Thymus (tissue), 11 donors: ENCODE results near the gene RTL5. TPM values are rescaled to one million over a fixed set of nuclear protein-coding genes. Genes with fewer than 3 reads are reported as not detected.

Experiments
- DNase-seq, 9 donors: peaks; one replicate each; pipeline ENCODE4 v3.0.0-alpha.2; 2013; ENCODE audit warnings: low spot score in 9 of 9, low read depth in 6 of 9, missing footprints in 1 of 9
- H3K27ac ChIP-seq, 2 donors: one replicate each; pipeline ENCODE4 v1.5.1; 2013; ENCODE audit warnings: control low read depth in 1 of 2, low read depth in 1 of 2, low read length in 1 of 2, mild to moderate bottlenecking in 1 of 2, moderate library complexity in 1 of 2
- H3K27me3 ChIP-seq, 2 donors: one replicate each; pipeline ENCODE4 v1.5.1; 2013; ENCODE audit warnings: low read length in 1 of 2; ENCODE audit not compliant: control insufficient read depth in 2 of 2, insufficient read depth in 1 of 2
- H3K36me3 ChIP-seq, 2 donors: one replicate each; pipeline ENCODE4 v1.5.1; 2013; ENCODE audit warnings: low read length in 1 of 2, mild to moderate bottlenecking in 1 of 2, moderate library complexity in 1 of 2; ENCODE audit not compliant: control insufficient read depth in 2 of 2, insufficient read depth in 2 of 2
- H3K4me1 ChIP-seq, 2 donors: one replicate each; pipeline ENCODE4 v1.5.1; 2013; ENCODE audit warnings: low read length in 2 of 2; ENCODE audit not compliant: control insufficient read depth in 2 of 2, insufficient read depth in 2 of 2
- H3K4me3 ChIP-seq, 2 donors: one replicate each; pipeline ENCODE4 v1.5.1; 2013; ENCODE audit warnings: low read length in 2 of 2, control low read depth in 1 of 2, mild to moderate bottlenecking in 1 of 2
- H3K9me3 ChIP-seq, 2 donors: one replicate each; pipeline ENCODE4 v1.5.1; 2013; ENCODE audit warnings: low read length in 1 of 2, mild to moderate bottlenecking in 1 of 2; ENCODE audit not compliant: control insufficient read depth in 2 of 2, insufficient read depth in 1 of 2
- WGBS: extraction: QIAGEN DNeasy Blood & Tissue Kit; methylation state at CpG from one replicate; pipeline ENCODE4 v1.1.7; 2013; 5-methylcytosine and 5-hydroxymethylcytosine counted together
- polyA plus RNA-seq: library from polyadenylated mRNA; stranded (reverse); fragments of 200-250 nt; gene quantifications from one replicate; pipeline ENCODE4 v1.2.3, GENCODE V29; 2013
- total RNA-seq: library from RNA; stranded (reverse); fragments of 120-200 nt; gene quantifications from one replicate; pipeline ENCODE4 v1.2.4, GENCODE V29; 2013
- donor health status: healthy.

The RTL5 gene
- total and polyA plus RNA-seq, 2 donors: 0.38 to 0.96 TPM

DNA sequence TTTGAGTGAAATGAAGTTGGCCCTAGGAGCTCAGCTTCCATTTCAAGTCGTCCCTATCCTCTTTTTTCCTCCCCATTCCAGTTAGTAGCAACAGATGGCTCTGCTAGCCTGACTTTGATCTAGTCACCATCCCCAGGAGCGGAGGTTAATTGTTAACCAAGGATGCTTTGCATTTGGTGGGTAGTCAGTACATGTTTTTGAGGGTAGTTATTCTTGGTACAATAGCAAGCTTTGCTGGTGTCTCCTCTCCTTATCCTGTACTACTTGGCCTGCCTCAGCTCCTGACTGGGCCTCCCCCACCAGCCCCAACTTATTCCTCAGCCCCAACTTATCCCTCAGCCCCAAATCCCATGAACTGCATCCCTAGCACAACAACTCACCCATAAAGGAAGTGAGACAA lies 14.8 kb upstream of the RTL5 start:
- Histone ChIP-seq H3K9me3 (no peaks in the 10 kb centered on the region), H3K27me3 (no peaks in the 10 kb centered on the region), H3K4me1 (peaks cover 7 to 37% of the 10 kb centered on the region in 2 donors), H3K4me3 (no peak overlapping the region), H3K27ac (no peak overlapping the region), H3K36me3 (no peaks in the 10 kb centered on the region)
- WGBS: 97% methylated on average over 2 of the region's 2 CpGs
- DNase-seq: no peak

DNA sequence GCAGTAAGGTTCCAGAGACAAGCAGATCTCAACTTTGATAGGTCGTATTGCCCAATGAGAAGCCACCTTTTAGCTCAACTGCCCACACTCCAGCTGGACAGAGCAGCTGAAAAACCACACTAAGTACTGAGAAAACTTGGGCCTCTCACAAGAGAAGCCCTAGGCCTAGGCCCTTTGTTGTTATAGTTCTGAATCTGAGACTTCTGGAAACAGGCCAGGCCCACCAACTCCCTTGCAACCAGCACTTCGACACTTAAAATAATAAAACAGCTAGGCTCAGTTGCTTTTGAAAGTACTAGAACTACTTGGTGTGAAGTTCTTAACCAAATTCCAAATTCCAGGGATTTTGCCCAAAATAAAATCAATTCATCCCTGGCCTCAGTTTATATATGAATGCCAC lies 13.5 kb upstream of the RTL5 start:
- Histone ChIP-seq H3K4me1 (peaks cover 7 to 50% of the 10 kb centered on the region in 2 donors), H3K27ac (no peak overlapping the region), H3K9me3 (no peaks in the 10 kb centered on the region), H3K36me3 (no peaks in the 10 kb centered on the region), H3K4me3 (no peak overlapping the region), H3K27me3 (no peaks in the 10 kb centered on the region)
- DNase-seq: no peak
- WGBS: 38% methylated on average over 2 of the region's 2 CpGs

DNA sequence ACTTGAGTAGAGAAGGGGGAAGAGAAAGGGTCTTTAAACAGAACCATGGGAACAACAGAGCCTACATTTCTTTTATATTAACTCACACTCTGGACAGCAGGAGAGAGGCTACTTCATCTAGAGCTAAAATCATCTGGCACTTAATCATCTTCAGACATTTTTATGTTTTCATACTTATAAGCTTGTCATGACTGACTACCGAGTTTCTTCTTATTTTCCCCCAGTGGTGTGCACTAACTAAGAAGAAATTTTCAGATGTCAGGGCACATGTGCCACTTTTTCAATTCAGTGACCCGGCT lies 11.8 kb upstream of the RTL5 start:
- no peaks in the 10 kb centered on the region for H3K9me3 ChIP-seq
- peaks cover 7 to 51% of the 10 kb centered on the region in 2 donors for H3K4me1 ChIP-seq
- H3K4me3 ChIP-seq: no peak overlapping the region
- no peaks in the 10 kb centered on the region for H3K27me3 ChIP-seq
- no peak overlapping the region for H3K27ac ChIP-seq
- WGBS: 96% methylated on average over 2 of the region's 2 CpGs
- no peak for DNase-seq
- no peaks in the 10 kb centered on the region for H3K36me3 ChIP-seq

DNA sequence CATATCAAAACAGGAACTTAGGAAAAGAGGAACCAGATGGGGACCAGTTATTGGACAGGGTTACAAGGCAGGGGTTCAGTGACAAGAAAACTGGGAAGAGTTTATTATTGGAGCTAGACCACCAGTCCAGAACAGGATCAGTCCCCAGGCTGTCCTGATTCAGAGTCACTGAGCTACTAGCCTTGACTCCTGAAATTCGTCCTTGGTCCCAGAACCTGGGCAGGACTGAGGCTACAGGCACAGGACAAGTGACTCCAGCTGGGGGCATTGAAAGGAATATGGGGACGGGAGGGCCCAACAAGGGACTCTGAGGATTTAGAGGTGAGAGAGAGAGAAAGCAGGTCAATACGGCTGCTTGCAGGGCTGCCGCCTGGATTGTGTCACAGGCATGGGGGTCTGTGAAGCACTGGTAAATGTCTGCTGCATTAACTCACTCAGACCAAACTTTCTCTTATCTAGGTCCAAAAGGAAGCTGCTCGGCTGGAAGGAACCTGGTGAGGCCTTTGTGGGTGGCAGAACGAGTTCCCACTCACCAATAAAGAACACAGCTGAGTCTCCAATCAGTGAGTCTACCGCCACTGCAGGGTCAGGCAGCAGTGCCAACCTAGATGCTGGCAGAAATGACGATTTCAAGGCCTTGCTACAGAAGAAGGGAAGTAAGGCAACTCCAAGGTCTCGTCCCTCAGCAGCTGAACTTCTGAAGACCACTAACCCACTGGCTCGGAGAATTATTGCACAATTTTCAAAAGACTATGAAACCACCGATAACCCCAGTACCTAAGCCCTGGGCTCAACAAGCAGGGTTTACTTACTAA lies 11.3 kb upstream of the RTL5 start:
- H3K27ac ChIP-seq: peak overlapping the region in 1 of 2 donors; percentile 92
- no peak for DNase-seq
- H3K4me1 ChIP-seq: peaks cover 7 to 51% of the 10 kb centered on the region in 2 donors
- 72% methylated on average over 11 of the region's 11 CpGs for WGBS
- H3K27me3 ChIP-seq: no peaks in the 10 kb centered on the region
- H3K9me3 ChIP-seq: no peaks in the 10 kb centered on the region
- no peak overlapping the region for H3K4me3 ChIP-seq
- H3K36me3 ChIP-seq: no peaks in the 10 kb centered on the region

DNA sequence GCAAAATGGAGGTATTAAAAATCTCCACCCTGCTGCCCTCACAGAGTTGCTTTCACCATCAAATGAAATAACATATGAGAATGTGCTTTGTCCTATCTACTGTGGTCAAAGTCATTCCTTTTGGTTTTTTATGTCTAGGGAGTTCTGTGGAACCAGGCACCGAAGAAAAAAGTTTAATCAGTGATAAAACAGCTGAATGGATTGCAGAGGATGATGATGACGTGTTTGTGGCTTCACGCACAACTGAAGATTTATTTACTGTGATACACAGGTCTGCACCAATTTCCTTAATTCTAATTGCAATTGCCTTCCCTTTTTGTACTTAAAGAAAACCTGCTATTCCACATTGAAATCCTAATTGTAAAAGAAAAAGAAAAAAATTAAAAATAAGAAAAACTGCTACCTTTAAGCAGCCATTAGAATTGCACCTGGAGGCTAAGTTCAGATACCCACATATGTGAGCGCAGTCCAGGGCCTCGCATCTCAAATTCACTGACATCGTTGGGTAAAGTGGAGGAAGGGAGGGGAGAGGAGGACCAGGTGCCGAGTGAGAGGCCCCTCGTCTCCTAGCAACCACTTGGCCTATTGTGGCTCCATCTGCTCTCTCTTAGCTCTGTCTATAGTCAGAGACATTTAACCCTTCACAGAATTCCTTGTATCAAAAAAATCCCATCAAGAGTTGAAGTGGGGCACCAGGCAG lies 10.5 kb upstream of the RTL5 start:
- Histone ChIP-seq H3K4me3 (no peak overlapping the region), H3K4me1 (peaks cover 7 to 51% of the 10 kb centered on the region in 2 donors), H3K9me3 (no peaks in the 10 kb centered on the region), H3K36me3 (no peaks in the 10 kb centered on the region), H3K27ac (peak overlapping the region in 1 of 2 donors; percentile 92), H3K27me3 (no peaks in the 10 kb centered on the region)
- WGBS: 9% methylated on average over 8 of the region's 8 CpGs
- peak in 8 of 9 donors; percentile 41 to 87 (median 70) for DNase-seq

DNA sequence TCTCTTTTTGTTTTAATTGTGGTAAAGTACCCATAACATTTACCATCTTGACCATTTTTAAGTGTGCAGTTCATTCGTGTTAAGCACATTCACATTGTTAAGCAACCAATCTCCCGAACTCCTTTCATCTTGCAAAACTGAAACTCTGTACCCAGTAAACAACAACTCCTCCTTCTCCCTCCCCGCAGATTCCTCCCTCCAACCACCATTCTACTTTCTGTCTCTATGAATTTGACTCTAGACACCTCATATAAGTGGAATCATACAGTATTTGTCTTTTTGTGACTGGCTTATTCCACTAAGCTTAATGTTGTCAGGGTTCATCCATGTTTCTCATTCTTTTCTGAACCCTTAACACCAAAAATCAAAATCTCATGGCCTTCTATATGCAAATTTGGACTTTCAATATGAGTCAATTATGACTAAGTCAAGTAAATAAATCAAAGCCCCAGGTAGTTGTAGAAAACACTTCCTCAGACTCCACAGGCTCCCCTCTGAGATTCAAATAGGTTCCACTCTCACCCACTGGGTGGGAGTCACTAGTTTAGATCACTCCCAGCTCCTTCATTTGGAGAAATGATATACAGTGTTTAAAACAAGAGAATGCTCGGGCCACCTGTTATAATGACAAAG lies 9.8 kb upstream of the RTL5 start:
- H3K4me3 ChIP-seq: no peak overlapping the region
- WGBS: 64% methylated on average over 4 of the region's 4 CpGs
- H3K36me3 ChIP-seq: no peaks in the 10 kb centered on the region
- DNase-seq: peak in 1 of 9 donors; percentile 25
- no peaks in the 10 kb centered on the region for H3K9me3 ChIP-seq
- peak overlapping the region in 1 of 2 donors; percentile 92 for H3K27ac ChIP-seq
- H3K4me1 ChIP-seq: peaks cover 7 to 51% of the 10 kb centered on the region in 2 donors
- H3K27me3 ChIP-seq: no peaks in the 10 kb centered on the region

DNA sequence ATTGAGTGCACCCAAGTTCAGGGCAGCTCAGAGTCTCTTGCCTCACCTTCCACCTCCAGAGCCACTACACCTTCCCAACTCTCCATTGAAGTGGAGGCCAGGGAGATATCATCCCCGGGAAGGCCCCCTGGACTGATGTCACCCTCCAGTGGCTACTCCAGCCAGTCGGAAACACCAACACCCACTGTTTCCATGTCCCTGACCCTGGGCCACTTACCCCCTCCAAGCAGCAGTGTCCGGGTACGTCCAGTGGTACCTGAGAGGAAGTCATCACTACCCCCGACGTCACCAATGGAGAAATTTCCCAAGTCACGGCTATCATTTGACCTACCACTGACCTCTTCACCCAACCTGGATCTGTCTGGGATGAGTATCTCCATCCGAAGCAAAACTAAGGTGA lies 7.8 kb upstream of the RTL5 start:
- DNase-seq: no peak
- H3K4me1 ChIP-seq: peaks cover 7 to 48% of the 10 kb centered on the region in 2 donors
- H3K27me3 ChIP-seq: peaks cover 0 to under 1% of the 10 kb centered on the region in 2 donors
- no peaks in the 10 kb centered on the region for H3K9me3 ChIP-seq
- H3K27ac ChIP-seq: no peak overlapping the region
- H3K36me3 ChIP-seq: no peaks in the 10 kb centered on the region
- H3K4me3 ChIP-seq: no peak overlapping the region
- 99% methylated on average over 8 of the region's 8 CpGs for whole genome bisulfite sequencing

DNA sequence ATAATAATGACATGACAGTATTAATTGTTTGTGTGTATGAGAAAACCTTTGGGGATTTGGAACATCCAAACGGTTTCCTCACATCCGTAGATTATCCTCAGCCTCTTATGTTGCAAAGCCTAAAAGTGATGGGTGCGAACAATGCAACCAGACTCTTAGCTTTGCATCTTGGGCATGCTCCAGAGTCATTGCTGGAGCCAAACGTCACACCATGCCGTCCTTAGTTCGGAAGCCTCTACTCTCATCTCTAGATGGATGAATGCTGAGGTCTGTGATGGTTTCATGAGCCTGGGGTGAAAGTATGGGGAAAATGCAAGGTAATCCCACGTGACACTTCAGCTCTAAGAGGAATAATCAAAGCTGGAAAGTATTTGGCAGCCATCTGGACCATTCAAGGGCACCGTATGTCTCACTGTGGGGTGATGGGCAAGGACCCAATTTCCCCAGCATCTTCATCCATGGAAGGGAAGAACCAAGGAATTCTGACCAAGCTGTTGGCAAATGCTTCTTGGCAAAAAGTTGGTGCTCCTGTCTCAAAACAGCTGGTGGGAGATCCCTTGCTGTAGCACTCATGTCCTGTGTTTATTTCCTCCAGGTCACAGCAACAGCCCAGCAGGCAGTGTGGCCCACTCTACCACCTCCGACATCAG lies 6.3 kb upstream of the RTL5 start:
- no peaks in the 10 kb centered on the region for H3K9me3 ChIP-seq
- no peak overlapping the region for H3K4me3 ChIP-seq
- DNase-seq: no peak
- H3K27me3 ChIP-seq: peaks cover 5 to 9% of the 10 kb centered on the region in 2 donors
- H3K36me3 ChIP-seq: no peaks in the 10 kb centered on the region
- peaks cover 4 to 37% of the 10 kb centered on the region in 2 donors for H3K4me1 ChIP-seq
- 95% methylated on average over 9 of the region's 9 CpGs for WGBS
- no peak overlapping the region for H3K27ac ChIP-seq
